ENCODE data around the gene RTL10.
A peak's percentile ranks its signal among the peaks of the same experiment; 100 is the strongest.

RTL10 gene

GRCh38 chr22:19812910-19813309 lies 41.8 kb downstream of the RTL10 start (continued):
- TF ChIP-seq ZNF639 (tag by site-specific recombination; IDR thresholded peaks at IDR 0.05) (no peak), ZNF501 (tag by site-specific recombination; IDR thresholded peaks at IDR 0.05) (no peak), ATF2 (tag by site-specific recombination; IDR thresholded peaks at IDR 0.05; ENCODE audit: low read depth) (no peak), TRIM28 (IDR thresholded peaks at IDR 0.05; ENCODE audit: borderline replicate concordance, low read length) (no peak), ZNF155 (tag by site-specific recombination; IDR thresholded peaks at IDR 0.05) (no peak), ZNF148 (tag by site-specific recombination; IDR thresholded peaks at IDR 0.05; ENCODE audit: borderline replicate concordance) (no peak), REST (tag by site-specific recombination; IDR thresholded peaks at IDR 0.05) (no peak)

- no peak overlapping the region for H3K27ac ChIP-seq (ENCODE audit: extremely low read depth, low read depth, low read length)
- H3K36me3 ChIP-seq (ENCODE audit: control insufficient read depth in 2 of 2, insufficient read depth in 1 of 2, low read length in 2 of 2), result peaks cover 0 to 17% of the 10 kb centered on the region in 2 experiments; a peak in 1 of 3 replicates
- POLR2A ChIA-PET, result interaction anchor here (0.6 kb wide), 1 partner anchor 82 kb away, joined by 6 read pairs; no protein-coding TSS in a partner anchor
- TF ChIP-seq ZFHX2 (tag by site-specific recombination; conservative IDR thresholded peaks at IDR 0.05) (peak; percentile 86), EGR2 (tag by site-specific recombination; IDR thresholded peaks at IDR 0.05; ENCODE audit: low read depth) (peak; percentile 91), OVOL3 (tag by site-specific recombination; IDR thresholded peaks at IDR 0.05) (no peak)
- CTCF ChIA-PET, result interaction anchor here (2.1 kb wide), 1 partner anchor 82 kb away, joined by 7 read pairs; no protein-coding TSS in a partner anchor
- H3K9me3 ChIP-seq (ENCODE audit: control insufficient read depth, insufficient read depth, low read depth, low read length), result no peaks in the 10 kb centered on the region
- H3K4me3 ChIP-seq (ENCODE audit: low read depth, low read length), result no peak overlapping the region
- H3K4me1 ChIP-seq (ENCODE audit: control insufficient read depth, insufficient read depth, low read length), result no peaks in the 10 kb centered on the region
Measured at GRCh38 chr22:19811811-19812771, 42.6 kb downstream of the RTL10 start.

GRCh38 chr22:19811211-19811621 lies 43.5 kb downstream of the RTL10 start:
- H3K9me3 ChIP-seq (ENCODE audit: control insufficient read depth, insufficient read depth, low read depth, low read length), result no peaks in the 10 kb centered on the region
- H3K4me1 ChIP-seq (ENCODE audit: control insufficient read depth, insufficient read depth, low read length), result peaks cover under 1% of the 10 kb centered on the region
- H3K27ac ChIP-seq (ENCODE audit: extremely low read depth, low read depth, low read length), result no peak overlapping the region
- ChIA-PET POLR2A (interaction anchor here (0.6 kb wide), 1 partner anchor 83 kb away, joined by 6 read pairs; no protein-coding TSS in a partner anchor), CTCF (interaction anchor here (2.1 kb wide), 1 partner anchor 81 kb away, joined by 7 read pairs; no protein-coding TSS in a partner anchor)
- peaks cover 0 to 17% of the 10 kb centered on the region in 2 experiments; a peak in 1 of 3 replicates for H3K36me3 ChIP-seq (ENCODE audit: control insufficient read depth in 2 of 2, insufficient read depth in 1 of 2, low read length in 2 of 2)
- TF ChIP-seq ZNF449 (tag by site-specific recombination; IDR thresholded peaks at IDR 0.05) (0 out of 2 replicates have a peak, but pooled peaks have one; percentile 18), EGR2 (tag by site-specific recombination; IDR thresholded peaks at IDR 0.05; ENCODE audit: low read depth) (no peak), KLF1 (tag by site-specific recombination; IDR thresholded peaks at IDR 0.05) (0 out of 2 replicates have a peak, but pooled peaks have one; percentile 43)
- no peak overlapping the region for H3K4me3 ChIP-seq (ENCODE audit: low read depth, low read length)
